ENCODE results near the gene GPC5.

The GPC5 gene

GRCh38 chr13:92074658-92075057 is 676.2 kb downstream of the GPC5 start:
- DNase-seq, result peak; percentile 40

GRCh38 chr13:92097337-92097903 is 699.0 kb downstream of the GPC5 start:
- no peak for DNase-seq

- DNase-seq, result no peak
These were observed 703.4 kb downstream of the GPC5 start for GRCh38 chr13:92101801-92102200.

- DNase-seq, result no peak
These were observed 705.3 kb downstream of the GPC5 start for GRCh38 chr13:92103689-92104153.

GRCh38 chr13:92122186-92122853 is 723.9 kb downstream of the GPC5 start:
- no peak for DNase-seq

- DNase-seq, result no peak
These were observed 728.0 kb downstream of the GPC5 start for GRCh38 chr13:92126399-92126798.

GRCh38 chr13:92135509-92135908 is 737.1 kb downstream of the GPC5 start:
- no peak for DNase-seq

- DNase-seq, result no peak
These were observed 738.2 kb downstream of the GPC5 start for GRCh38 chr13:92136449-92137155.

GRCh38 chr13:92137520-92137919 is 739.1 kb downstream of the GPC5 start:
- no peak for DNase-seq

GRCh38 chr13:92143766-92144165 is 745.3 kb downstream of the GPC5 start:
- DNase-seq, result no peak

- DNase-seq, result no peak
These were observed 752.2 kb downstream of the GPC5 start for GRCh38 chr13:92150606-92151005.

- no peak for DNase-seq
These were observed 759.9 kb downstream of the GPC5 start for GRCh38 chr13:92158346-92158745.

- DNase-seq, result no peak
These were observed 766.4 kb downstream of the GPC5 start for GRCh38 chr13:92164822-92165221.

- DNase-seq, result no peak
These were observed 773.8 kb downstream of the GPC5 start for GRCh38 chr13:92172191-92172590.

GRCh38 chr13:92173254-92173653 is 774.8 kb downstream of the GPC5 start:
- no peak for DNase-seq

GRCh38 chr13:92175330-92175729 is 776.9 kb downstream of the GPC5 start:
- DNase-seq, result peak; percentile 46

- DNase-seq, result no peak
These were observed 779.5 kb downstream of the GPC5 start for GRCh38 chr13:92177966-92178365.

- DNase-seq, result no peak
These were observed 780.8 kb downstream of the GPC5 start for GRCh38 chr13:92179223-92179622.

GRCh38 chr13:92187378-92187989 is 789.1 kb downstream of the GPC5 start:
- DNase-seq, result peak; percentile 20

GRCh38 chr13:92188574-92188973 is 790.2 kb downstream of the GPC5 start:
- DNase-seq, result no peak

- DNase-seq, result no peak
These were observed 798.3 kb downstream of the GPC5 start for GRCh38 chr13:92196591-92197256.

GRCh38 chr13:92197669-92198068 is 799.2 kb downstream of the GPC5 start:
- DNase-seq, result no peak

- no peak for DNase-seq
These were observed 820.2 kb downstream of the GPC5 start for GRCh38 chr13:92218615-92219014.

All from RPMI8226 (cell line).